Left ventricle myocardium superior (tissue), 1 donor: ENCODE measurements around the gene HSPA5. TPM values are rescaled to one million over a fixed set of nuclear protein-coding genes. Genes with fewer than 3 reads are reported as not detected.
"Not testable (repeated sequence)": the region's sequence is repeated elsewhere in the genome, so short reads cannot be mapped to it uniquely, and the experiment has no call there.

Experiments used
- ATAC-seq: fragments of 200-7000 bp; cut with Tn5 transposase; one replicate; pipeline ENCODE4 v1.9.1; 2020; ENCODE audit warnings: mild to moderate bottlenecking, moderate library complexity
- DNase-seq: peaks from one replicate; pipeline ENCODE4 v3.0.0-alpha.2; 2020
- intact Hi-C: fragments of 100-400 bp; cut with micrococcal nuclease; formaldehyde crosslinking; loops from one replicate; pipeline ENCODE4 v1.11.0; 2022
- total RNA-seq: library from RNA; stranded (reverse); fragmentation: NEBNext Ultra II Directional; extraction: Animal tissue kit (Norgen Biotek cat#: 25700); gene quantifications from one replicate; pipeline ENCODE4 v1.2.1, GENCODE V29; 2021
- donor health status: DM: no; HTN: yes; CAD: no; lungs with severe emphysema.

The HSPA5 gene
- total RNA-seq, 1 donor from 2014 or later = 183 TPM

GRCh38 chr9:125202846-125203618, 38.1 kb downstream of the HSPA5 start:
- ATAC-seq (no peak), DNase-seq (no peak)
- intact Hi-C loops = no loop called here

- intact Hi-C loops = no loop called here
- peak; percentile 96 for DNase-seq
- ATAC-seq = peak; percentile 100
Measured at GRCh38 chr9:125200216-125201047, 40.7 kb downstream of the HSPA5 start, which contains the start of gene RABEPK. Gene RABEPK (plus strand): TSS chr9:125200542. CDS start chr9:125203014, 2,472 bp downstream.

GRCh38 chr9:125195591-125195990, 45.6 kb downstream of the HSPA5 start:
- ATAC-seq, DNase-seq, intact Hi-C loops: not testable (repeated sequence)

- DNase-seq, intact Hi-C loops, ATAC-seq: not testable (repeated sequence)
Measured at GRCh38 chr9:125194466-125194865, 46.7 kb downstream of the HSPA5 start.

GRCh38 chr9:125190361-125190801, 50.8 kb downstream of the HSPA5 start:
- no peak for ATAC-seq
- DNase-seq = no peak
- intact Hi-C loops = no loop called here

- peak; percentile 99 for ATAC-seq
- peak; percentile 99 for DNase-seq
- intact Hi-C loops = no loop called here
Measured at GRCh38 chr9:125189361-125190289, 51.5 kb downstream of the HSPA5 start, which contains the start of gene PPP6C. Gene PPP6C (minus strand): TSS chr9:125189803. CDS start chr9:125189718, 85 bp downstream.

GRCh38 chr9:125189011-125189360, 52.2 kb downstream of the HSPA5 start:
- peak; percentile 43 for DNase-seq

More at GRCh38 chr9:125189011-125189360, 52.2 kb downstream of the HSPA5 start:
- peak; percentile 8 for ATAC-seq
- intact Hi-C loops = no loop called here

Other genes with a start within 250 kb of the HSPA5 start
- 3.8 TPM for gene SCAI, start 97.8 kb downstream of the HSPA5 start, total RNA-seq
- gene PPP6C, start 51.5 kb downstream of the HSPA5 start, total RNA-seq = 35.9 TPM
- gene RABEPK, start 40.8 kb downstream of the HSPA5 start, total RNA-seq = 9.0 TPM
- gene GAPVD1, start 20.5 kb upstream of the HSPA5 start, total RNA-seq = 30.5 TPM